ENCODE data around the gene TRIP12.
"Not testable (repeated sequence)": the region's sequence is repeated elsewhere in the genome, so short reads cannot be mapped to it uniquely, and the experiment has no call there.

The TRIP12 gene

GRCh38 chr2:229821316-229821715 is 100.5 kb downstream of the TRIP12 start:
- no peak for DNase-seq

GRCh38 chr2:229818230-229818629 is 103.6 kb downstream of the TRIP12 start:
- no peak for DNase-seq

- DNase-seq: no peak
Observed at GRCh38 chr2:229815858-229816257, 106.0 kb downstream of the TRIP12 start.

- DNase-seq: no peak
Observed at GRCh38 chr2:229815342-229815741, 106.5 kb downstream of the TRIP12 start.

GRCh38 chr2:229810786-229811185 is 111.0 kb downstream of the TRIP12 start:
- no peak for DNase-seq

GRCh38 chr2:229805559-229805958 is 116.2 kb downstream of the TRIP12 start:
- no peak for DNase-seq

- DNase-seq: no peak
Observed at GRCh38 chr2:229802785-229803184, 119.0 kb downstream of the TRIP12 start.

GRCh38 chr2:229800997-229801754 is 120.6 kb downstream of the TRIP12 start:
- peak; percentile 32 for DNase-seq

GRCh38 chr2:229798446-229799155 is 123.2 kb downstream of the TRIP12 start:
- no peak for DNase-seq

GRCh38 chr2:229795058-229795457 is 126.8 kb downstream of the TRIP12 start:
- no peak for DNase-seq

- DNase-seq: no peak
Observed at GRCh38 chr2:229794636-229795035, 127.2 kb downstream of the TRIP12 start.

- DNase-seq: not testable (repeated sequence)
Observed at GRCh38 chr2:229786289-229786688, 135.5 kb downstream of the TRIP12 start.

GRCh38 chr2:229784791-229785190 is 137.0 kb downstream of the TRIP12 start:
- DNase-seq: no peak

GRCh38 chr2:229783108-229783721 is 138.6 kb downstream of the TRIP12 start:
- DNase-seq: no peak

GRCh38 chr2:229780856-229781773 is 140.7 kb downstream of the TRIP12 start:
- DNase-seq: peak; percentile 53

GRCh38 chr2:229779650-229780049 is 142.2 kb downstream of the TRIP12 start:
- no peak for DNase-seq

GRCh38 chr2:229777716-229778115 is 144.1 kb downstream of the TRIP12 start:
- DNase-seq: no peak

- DNase-seq: no peak
Observed at GRCh38 chr2:229775614-229776313, 146.0 kb downstream of the TRIP12 start.

GRCh38 chr2:229774237-229774636 is 147.6 kb downstream of the TRIP12 start:
- DNase-seq: no peak

GRCh38 chr2:229768235-229768634 is 153.6 kb downstream of the TRIP12 start:
- no peak for DNase-seq

GRCh38 chr2:229765721-229766120 is 156.1 kb downstream of the TRIP12 start:
- no peak for DNase-seq

GRCh38 chr2:229761663-229762062 is 160.1 kb downstream of the TRIP12 start:
- DNase-seq: no peak

Measured in NCI-H2227 treated with DMSO at 0.1 percent for 48 hours (cell line).